ENCODE data around the gene WBP1.

DNA sequence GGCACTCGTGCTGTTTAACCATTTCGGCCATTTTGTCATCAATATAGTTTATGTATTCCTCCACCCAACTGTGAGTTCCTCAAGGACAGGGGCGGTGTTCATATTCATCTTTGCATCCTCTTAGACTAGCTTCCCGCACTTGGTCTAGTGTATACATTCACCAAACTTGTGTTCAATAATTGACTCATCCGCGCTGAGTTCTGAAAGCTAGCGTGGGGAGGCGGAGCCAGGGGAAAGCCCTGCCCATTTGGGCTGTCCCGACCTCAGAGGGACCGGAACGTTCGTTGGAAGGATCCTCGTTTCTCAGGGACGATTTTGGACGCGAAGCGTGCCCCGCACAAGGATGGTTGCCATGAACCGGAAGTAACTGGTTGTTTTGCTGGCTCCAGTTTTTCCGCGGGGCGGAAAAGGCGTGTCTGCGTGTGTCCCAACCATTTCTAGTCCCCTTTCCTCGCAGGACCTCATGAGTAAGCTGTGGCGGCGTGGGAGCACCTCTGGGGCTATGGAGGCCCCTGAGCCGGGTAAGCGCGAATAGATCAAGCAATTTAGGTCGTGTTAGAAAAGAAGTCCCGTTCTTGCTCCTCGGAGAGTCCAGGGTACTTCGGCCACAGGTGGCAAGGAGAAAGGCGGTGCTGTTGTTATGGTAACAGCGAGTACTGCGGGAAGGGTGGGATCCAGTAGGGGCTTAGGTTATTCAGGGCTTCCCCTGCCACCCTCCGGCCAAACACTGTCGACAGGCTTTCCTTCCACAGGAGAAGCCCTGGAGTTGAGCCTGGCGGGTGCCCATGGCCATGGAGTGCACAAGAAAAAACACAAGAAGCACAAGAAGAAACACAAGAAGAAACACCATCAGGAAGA is 3.4 kb upstream of the WBP1 start, which contains the start of gene INO80B:
- no peak for TF ChIP-seq EZH2 (IDR thresholded peaks at IDR 0.05; ENCODE audit: borderline replicate concordance, low read depth, low read length, severe bottlenecking)
- TF ChIP-seq, protein P1, sequence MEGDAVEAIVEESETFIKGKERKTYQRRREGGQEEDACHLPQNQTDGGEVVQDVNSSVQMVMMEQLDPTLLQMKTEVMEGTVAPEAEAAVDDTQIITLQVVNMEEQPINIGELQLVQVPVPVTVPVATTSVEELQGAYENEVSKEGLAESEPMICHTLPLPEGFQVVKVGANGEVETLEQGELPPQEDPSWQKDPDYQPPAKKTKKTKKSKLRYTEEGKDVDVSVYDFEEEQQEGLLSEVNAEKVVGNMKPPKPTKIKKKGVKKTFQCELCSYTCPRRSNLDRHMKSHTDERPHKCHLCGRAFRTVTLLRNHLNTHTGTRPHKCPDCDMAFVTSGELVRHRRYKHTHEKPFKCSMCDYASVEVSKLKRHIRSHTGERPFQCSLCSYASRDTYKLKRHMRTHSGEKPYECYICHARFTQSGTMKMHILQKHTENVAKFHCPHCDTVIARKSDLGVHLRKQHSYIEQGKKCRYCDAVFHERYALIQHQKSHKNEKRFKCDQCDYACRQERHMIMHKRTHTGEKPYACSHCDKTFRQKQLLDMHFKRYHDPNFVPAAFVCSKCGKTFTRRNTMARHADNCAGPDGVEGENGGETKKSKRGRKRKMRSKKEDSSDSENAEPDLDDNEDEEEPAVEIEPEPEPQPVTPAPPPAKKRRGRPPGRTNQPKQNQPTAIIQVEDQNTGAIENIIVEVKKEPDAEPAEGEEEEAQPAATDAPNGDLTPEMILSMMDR (IDR thresholded peaks at IDR 0.05; ENCODE audit: borderline replicate concordance, extremely low read depth, low read length, poor library complexity, severe bottlenecking), result no peak
